ENCODE measurements around the gene FBXW2. TPM values are rescaled to one million over a fixed set of nuclear protein-coding genes. Genes with fewer than 3 reads are reported as not detected.

The FBXW2 gene
- total RNA-seq, 1 experiment from 2014 or later = 68.5 TPM

GRCh38 chr9:120718316-120718715 lies 74.9 kb downstream of the FBXW2 start:
- ChIA-PET POLR2A (ENCODE audit: low non-redundant PET) (interaction anchor here (0.6 kb wide), 1 partner anchor 716 kb away, joined by 6 read pairs; no protein-coding TSS in a partner anchor), CTCF (no interaction called here)
- peaks cover 14% of the 10 kb centered on the region for H3K4me1 ChIP-seq (ENCODE audit: insufficient read depth, low read length, poor library complexity, severe bottlenecking)
- BruUV-seq (replicated peaks) = no TSS peak
- no peak for TF ChIP-seq EZH2 (IDR thresholded peaks at IDR 0.05; ENCODE audit: borderline replicate concordance, low read depth, low read length, poor library complexity, severe bottlenecking)
- TF ChIP-seq CTCF (conservative IDR thresholded peaks at IDR 0.05; ENCODE audit: low read depth, low read length) = no peak
- no peak for DNase-seq (ENCODE audit: low spot score)
- H3K27ac ChIP-seq (ENCODE audit: low read depth, low read length, poor library complexity, severe bottlenecking) = no peak overlapping the region
- H3K36me3 ChIP-seq (ENCODE audit: insufficient read depth, low read length, poor library complexity, severe bottlenecking) = no peaks in the 10 kb centered on the region
- H3K4me3 ChIP-seq (ENCODE audit: low read depth, low read length, poor library complexity, severe bottlenecking) = no peak overlapping the region
- intact Hi-C loops (cut with micrococcal nuclease; ENCODE audit: unreplicated experiment) = no loop called here
- no peaks in the 10 kb centered on the region for H3K9me3 ChIP-seq (ENCODE audit: low read depth, low read length, poor library complexity, severe bottlenecking)
- no peaks in the 10 kb centered on the region for H3K27me3 ChIP-seq (replicated peaks; ENCODE audit: insufficient read depth, low read depth, low read length, poor library complexity)

- Histone ChIP-seq H3K27me3 (replicated peaks; ENCODE audit: insufficient read depth, low read depth, low read length, poor library complexity) (no peaks in the 10 kb centered on the region), H3K4me3 (ENCODE audit: low read depth, low read length, poor library complexity, severe bottlenecking) (no peak overlapping the region), H3K9me3 (ENCODE audit: low read depth, low read length, poor library complexity, severe bottlenecking) (no peaks in the 10 kb centered on the region), H3K4me1 (ENCODE audit: insufficient read depth, low read length, poor library complexity, severe bottlenecking) (peaks cover 24% of the 10 kb centered on the region), H3K36me3 (ENCODE audit: insufficient read depth, low read length, poor library complexity, severe bottlenecking) (no peaks in the 10 kb centered on the region), H3K27ac (ENCODE audit: low read depth, low read length, poor library complexity, severe bottlenecking) (no peak overlapping the region)
- POLR2A ChIA-PET (ENCODE audit: low non-redundant PET) = no interaction called here
- intact Hi-C loops (cut with micrococcal nuclease; ENCODE audit: unreplicated experiment) = no loop called here
- TF ChIP-seq EZH2 (IDR thresholded peaks at IDR 0.05; ENCODE audit: borderline replicate concordance, low read depth, low read length, poor library complexity, severe bottlenecking) (no peak), CTCF (conservative IDR thresholded peaks at IDR 0.05; ENCODE audit: low read depth, low read length) (no peak)
- CTCF ChIA-PET = no interaction called here
- no peak for DNase-seq (ENCODE audit: low spot score)
- no TSS peak for BruUV-seq (replicated peaks)
Measured at GRCh38 chr9:120717176-120717575, 76.0 kb downstream of the FBXW2 start.

GRCh38 chr9:120716483-120716882 lies 76.7 kb downstream of the FBXW2 start:
- H3K4me3 ChIP-seq (ENCODE audit: low read depth, low read length, poor library complexity, severe bottlenecking) = no peak overlapping the region
- ChIA-PET CTCF (no interaction called here), POLR2A (ENCODE audit: low non-redundant PET) (no interaction called here)
- no TSS peak for BruUV-seq (replicated peaks)
- H3K36me3 ChIP-seq (ENCODE audit: insufficient read depth, low read length, poor library complexity, severe bottlenecking) = no peaks in the 10 kb centered on the region
- H3K27ac ChIP-seq (ENCODE audit: low read depth, low read length, poor library complexity, severe bottlenecking) = no peak overlapping the region
- no peaks in the 10 kb centered on the region for H3K9me3 ChIP-seq (ENCODE audit: low read depth, low read length, poor library complexity, severe bottlenecking)
- no peak for DNase-seq (ENCODE audit: low spot score)
- intact Hi-C loops (cut with micrococcal nuclease; ENCODE audit: unreplicated experiment) = no loop called here
- H3K4me1 ChIP-seq (ENCODE audit: insufficient read depth, low read length, poor library complexity, severe bottlenecking) = peaks cover 31% of the 10 kb centered on the region
- no peaks in the 10 kb centered on the region for H3K27me3 ChIP-seq (replicated peaks; ENCODE audit: insufficient read depth, low read depth, low read length, poor library complexity)
- TF ChIP-seq EZH2 (IDR thresholded peaks at IDR 0.05; ENCODE audit: borderline replicate concordance, low read depth, low read length, poor library complexity, severe bottlenecking) = no peak
- no peak for TF ChIP-seq CTCF (conservative IDR thresholded peaks at IDR 0.05; ENCODE audit: low read depth, low read length)
